Activated naive CD8-positive, alpha-beta T cell treated with anti-CD3 and anti-CD28 coated beads, Interleukin-2, amount 50 U/mL, for 24 hours (primary cell): ENCODE measurements around the gene SLC7A1.
"Not testable (repeated sequence)": the region's sequence is repeated elsewhere in the genome, so short reads cannot be mapped to it uniquely, and the experiment has no call there.

Source experiments
- ATAC-seq: fragments of 150-1000 bp; cut with Tn5 transposase; one replicate; pipeline ENCODE4 v1.10.0; 2021
- DNase-seq: peaks from one replicate; pipeline ENCODE4 v3.0.0; 2021
- H3K27ac Mint-ChIP-seq: one replicate; pipeline ENCODE4 v1.8.0; 2021; ENCODE audit warnings: mild to moderate bottlenecking, mixed read lengths
- H3K27me3 Mint-ChIP-seq: one replicate; pipeline ENCODE4 v1.8.0; 2021; ENCODE audit warnings: mixed read lengths
- H3K36me3 Mint-ChIP-seq: one replicate; pipeline ENCODE4 v1.8.0; 2021; ENCODE audit warnings: low read depth, mixed read lengths
- H3K4me1 Mint-ChIP-seq: one replicate; pipeline ENCODE4 v1.8.0; 2021; ENCODE audit warnings: mixed read lengths
- H3K4me3 Mint-ChIP-seq: one replicate; pipeline ENCODE4 v1.8.0; 2021; ENCODE audit warnings: mild to moderate bottlenecking, moderate library complexity, mixed read lengths
- H3K9me3 Mint-ChIP-seq: one replicate; pipeline ENCODE4 v1.8.0; 2021; ENCODE audit warnings: mixed read lengths

SLC7A1 gene

GRCh38 chr13:29595380-29596063 is at the start of gene SLC7A1:
SLC7A1 (minus strand) TSS chr13:29595688; CDS start chr13:29536188, 59,500 bp downstream.
- ATAC-seq (peak; percentile 87), DNase-seq (peak; percentile 86)
- Mint-ChIP-seq H3K36me3 (peaks cover 27% of the 10 kb centered on the region), H3K4me1 (peaks cover 45% of the 10 kb centered on the region), H3K27me3 (peaks cover 3% of the 10 kb centered on the region), H3K9me3 (no peaks in the 10 kb centered on the region), H3K4me3 (peak within 1 kb of the TSS; percentile 94), H3K27ac (peak within 1 kb of the TSS; percentile 98)

- Mint-ChIP-seq H3K4me1 (no peaks in the 10 kb centered on the region), H3K9me3 (no peaks in the 10 kb centered on the region), H3K27ac (no peak overlapping the region), H3K4me3 (no peak overlapping the region), H3K36me3 (no peaks in the 10 kb centered on the region), H3K27me3 (peaks cover 4% of the 10 kb centered on the region)
- no peak for DNase-seq
- ATAC-seq, result no peak
Measured at GRCh38 chr13:29640665-29641064, 45.2 kb upstream of the SLC7A1 start.

- not testable (repeated sequence) for ATAC-seq, DNase-seq, H3K4me1 Mint-ChIP-seq, H3K36me3 Mint-ChIP-seq, H3K27ac Mint-ChIP-seq, H3K4me3 Mint-ChIP-seq, H3K9me3 Mint-ChIP-seq
- peaks cover 13% of the 10 kb centered on the region for H3K27me3 Mint-ChIP-seq
Measured at GRCh38 chr13:29636831-29637230, 41.3 kb upstream of the SLC7A1 start.

GRCh38 chr13:29624997-29625396 is 29.5 kb upstream of the SLC7A1 start:
- no peaks in the 10 kb centered on the region for H3K9me3 Mint-ChIP-seq
- H3K4me1 Mint-ChIP-seq, result no peaks in the 10 kb centered on the region
- no peaks in the 10 kb centered on the region for H3K36me3 Mint-ChIP-seq
- ATAC-seq, result no peak
- peaks cover 9% of the 10 kb centered on the region for H3K27me3 Mint-ChIP-seq
- H3K27ac Mint-ChIP-seq, result no peak overlapping the region
- no peak overlapping the region for H3K4me3 Mint-ChIP-seq
- no peak for DNase-seq

- ATAC-seq (no peak), DNase-seq (no peak)
- H3K36me3 Mint-ChIP-seq, result no peaks in the 10 kb centered on the region
- no peaks in the 10 kb centered on the region for H3K9me3 Mint-ChIP-seq
- H3K4me3 Mint-ChIP-seq, result no peak overlapping the region
- peaks cover 12% of the 10 kb centered on the region for H3K27me3 Mint-ChIP-seq
- H3K27ac Mint-ChIP-seq, result no peak overlapping the region
- H3K4me1 Mint-ChIP-seq, result no peaks in the 10 kb centered on the region
Measured at GRCh38 chr13:29621841-29622240, 26.4 kb upstream of the SLC7A1 start.

GRCh38 chr13:29621051-29621800 is 25.7 kb upstream of the SLC7A1 start:
- Mint-ChIP-seq H3K36me3 (no peaks in the 10 kb centered on the region), H3K27ac (no peak overlapping the region), H3K4me1 (no peaks in the 10 kb centered on the region), H3K4me3 (no peak overlapping the region), H3K9me3 (no peaks in the 10 kb centered on the region), H3K27me3 (peaks cover 18% of the 10 kb centered on the region)
- DNase-seq (no peak), ATAC-seq (no peak)

- no peak for DNase-seq
- Mint-ChIP-seq H3K9me3 (no peaks in the 10 kb centered on the region), H3K4me3 (no peak overlapping the region), H3K4me1 (no peaks in the 10 kb centered on the region), H3K27ac (no peak overlapping the region), H3K27me3 (peaks cover 26% of the 10 kb centered on the region), H3K36me3 (no peaks in the 10 kb centered on the region)
- ATAC-seq, result no peak
Measured at GRCh38 chr13:29619995-29620394, 24.5 kb upstream of the SLC7A1 start.

GRCh38 chr13:29613101-29613500 is 17.6 kb upstream of the SLC7A1 start:
- DNase-seq (no peak), ATAC-seq (no peak)
- Mint-ChIP-seq H3K4me1 (no peaks in the 10 kb centered on the region), H3K27me3 (peaks cover 46% of the 10 kb centered on the region), H3K27ac (no peak overlapping the region), H3K9me3 (no peaks in the 10 kb centered on the region), H3K36me3 (no peaks in the 10 kb centered on the region), H3K4me3 (no peak overlapping the region)

- Mint-ChIP-seq H3K4me1 (no peaks in the 10 kb centered on the region), H3K27me3 (peaks cover 11% of the 10 kb centered on the region), H3K9me3 (no peaks in the 10 kb centered on the region), H3K36me3 (no peaks in the 10 kb centered on the region), H3K27ac (no peak overlapping the region), H3K4me3 (no peak overlapping the region)
- no peak for ATAC-seq
- no peak for DNase-seq
Measured at GRCh38 chr13:29607465-29607864, 12.0 kb upstream of the SLC7A1 start.

GRCh38 chr13:29605860-29606526 is 10.5 kb upstream of the SLC7A1 start:
- H3K36me3 Mint-ChIP-seq, result no peaks in the 10 kb centered on the region
- ATAC-seq, result no peak
- peaks cover 4% of the 10 kb centered on the region for H3K27me3 Mint-ChIP-seq
- H3K9me3 Mint-ChIP-seq, result no peaks in the 10 kb centered on the region
- H3K4me3 Mint-ChIP-seq, result no peak overlapping the region
- no peak overlapping the region for H3K27ac Mint-ChIP-seq
- H3K4me1 Mint-ChIP-seq, result no peaks in the 10 kb centered on the region
- no peak for DNase-seq

GRCh38 chr13:29598321-29598720 is 2.8 kb upstream of the SLC7A1 start:
- peaks cover 3% of the 10 kb centered on the region for H3K27me3 Mint-ChIP-seq
- H3K27ac Mint-ChIP-seq, result no peak overlapping the region
- no peak overlapping the region for H3K4me3 Mint-ChIP-seq
- no peaks in the 10 kb centered on the region for H3K9me3 Mint-ChIP-seq
- ATAC-seq, result no peak
- no peak for DNase-seq
- peaks cover 20% of the 10 kb centered on the region for H3K4me1 Mint-ChIP-seq
- H3K36me3 Mint-ChIP-seq, result peaks cover 12% of the 10 kb centered on the region

- peaks cover 15% of the 10 kb centered on the region for H3K36me3 Mint-ChIP-seq
- no peak overlapping the region for H3K27ac Mint-ChIP-seq
- no peaks in the 10 kb centered on the region for H3K9me3 Mint-ChIP-seq
- H3K27me3 Mint-ChIP-seq, result peaks cover 3% of the 10 kb centered on the region
- H3K4me3 Mint-ChIP-seq, result no peak overlapping the region
- ATAC-seq, result no peak
- no peak for DNase-seq
- peaks cover 25% of the 10 kb centered on the region for H3K4me1 Mint-ChIP-seq
Measured at GRCh38 chr13:29597706-29598105, 2.2 kb upstream of the SLC7A1 start.

GRCh38 chr13:29597246-29597645 is 1.8 kb upstream of the SLC7A1 start:
- H3K9me3 Mint-ChIP-seq, result no peaks in the 10 kb centered on the region
- peaks cover 19% of the 10 kb centered on the region for H3K36me3 Mint-ChIP-seq
- H3K4me3 Mint-ChIP-seq, result no peak overlapping the region
- DNase-seq, result no peak
- H3K4me1 Mint-ChIP-seq, result peaks cover 30% of the 10 kb centered on the region
- peaks cover 3% of the 10 kb centered on the region for H3K27me3 Mint-ChIP-seq
- no peak for ATAC-seq
- no peak overlapping the region for H3K27ac Mint-ChIP-seq

GRCh38 chr13:29596064-29596418 is 553 bp upstream of the SLC7A1 start:
- Mint-ChIP-seq H3K36me3 (peaks cover 26% of the 10 kb centered on the region), H3K4me3 (peak overlapping the region; percentile 94), H3K4me1 (peaks cover 42% of the 10 kb centered on the region), H3K9me3 (no peaks in the 10 kb centered on the region), H3K27ac (peak overlapping the region; percentile 82), H3K27me3 (peaks cover 3% of the 10 kb centered on the region)
- ATAC-seq (no peak), DNase-seq (no peak)
